ENCODE data around the gene RAB7A. TPM values are rescaled to one million over a fixed set of nuclear protein-coding genes. Genes with fewer than 3 reads are reported as not detected.
A peak's percentile ranks its signal among the peaks of the same experiment; 100 is the strongest.

Gene RAB7A
- total and polyA plus RNA-seq, 2 of the 4 experiments (the other 2 are of a cell fraction): 57.0 to 240 TPM

GRCh38 chr3:128794067-128794768 lies 68.2 kb downstream of the RAB7A start:
- DNase-seq (peak; percentile 86), ATAC-seq (ENCODE audit: low read depth) (peak; percentile 68)
- in situ Hi-C loops (cut with MboI; ENCODE audit: low sequenced_read_pairs): no loop called here
- H3K36me3 ChIP-seq (ENCODE audit: control insufficient read depth, insufficient read depth, low read length): peaks cover 22% of the 10 kb centered on the region
- no TSS peak for BruUV-seq (replicated peaks)
- H2BK120ac ChIP-seq (ENCODE audit: low read depth, low read length): no peak overlapping the region
- no peak overlapping the region for H3K27ac ChIP-seq (ENCODE audit: insufficient read depth, low read length)
- POLR2A ChIA-PET (ENCODE audit: unreplicated experiment): no interaction called here
- no peak overlapping the region for H2BK15ac ChIP-seq (ENCODE audit: low read depth, low read length)
- H4K20me1 ChIP-seq (ENCODE audit: insufficient read depth, low read length): peaks cover 54% of the 10 kb centered on the region
- dilution Hi-C loops (cut with HindIII; ENCODE audit: low sequenced_read_pairs, unreplicated experiment): no loop called here
- intact Hi-C loops (cut with micrococcal nuclease): loop anchor here (10.0 kb wide), 1 partner anchor 169 kb away; no protein-coding TSS in a partner anchor
- H2BK5ac ChIP-seq (ENCODE audit: low read depth, low read length, poor library complexity, severe bottlenecking): no peak overlapping the region
- H4K8ac ChIP-seq (ENCODE audit: low read depth in 2 of 2, low read length in 2 of 2): no peak overlapping the region
- no peak overlapping the region for H3K56ac ChIP-seq (ENCODE audit: extremely low read depth, insufficient read depth, low read length)
- no peak overlapping the region for H2AFZ ChIP-seq (replicated peaks; ENCODE audit: low read length, poor library complexity)
- no peak overlapping the region for H3K4ac ChIP-seq (ENCODE audit: low read depth, low read length)
- H3K79me1 ChIP-seq (ENCODE audit: low read depth in 1 of 2, low read length in 2 of 2): peaks cover 32 to 75% of the 10 kb centered on the region in 2 experiments
- H3K14ac ChIP-seq (replicated peaks; ENCODE audit: low read depth, low read length): no peak overlapping the region
- H3K23ac ChIP-seq (ENCODE audit: low read depth, low read length): no peak overlapping the region
- H3K4me2 ChIP-seq (ENCODE audit: low read depth, low read length): peak overlapping the region; percentile 7; the same call in 1 of the 2 replicates
- H3K4me1 ChIP-seq (ENCODE audit: control insufficient read depth, insufficient read depth, low read length): peaks cover 6% of the 10 kb centered on the region
- H4K91ac ChIP-seq (ENCODE audit: insufficient read depth, low read depth, low read length): no peak overlapping the region
- TF ChIP-seq USF2 (IDR thresholded peaks at IDR 0.05; ENCODE audit: low read depth, low read length) (no peak), MXI1 (IDR thresholded peaks at IDR 0.05; ENCODE audit: borderline replicate concordance, low read depth, low read length) (peak; percentile 34; the same call in 1 of the 2 replicates)
- H4K5ac ChIP-seq (ENCODE audit: low read depth, low read length): no peak overlapping the region
- no peaks in the 10 kb centered on the region for H3K9me3 ChIP-seq (ENCODE audit: control insufficient read depth, insufficient read depth, low read length)
- H3K27me3 ChIP-seq (ENCODE audit: control insufficient read depth, insufficient read depth, low read length): no peaks in the 10 kb centered on the region
- no peak overlapping the region for H2AK9ac ChIP-seq (replicated peaks; ENCODE audit: low read depth, low read length, poor library complexity)
- WGBS, 2 experiments (ENCODE audit: extremely low coverage in 2 of 2, insufficient read length in 1 of 2): 80% methylated on average over 1 of the region's 2 CpGs; no CpG with 5 or more reads in 1 of the 2 experiments
- peaks cover 16% of the 10 kb centered on the region for H3K9me1 ChIP-seq (ENCODE audit: insufficient read depth, low read length)
- H3K9ac ChIP-seq (ENCODE audit: low read depth, low read length): no peak overlapping the region
- CTCF ChIA-PET: interaction anchor here (0.6 to 5.1 kb wide), 6 partner anchors 15 to 174 kb away, joined by 3 to 36 read pairs (median 4); no protein-coding TSS in a partner anchor
- no peak overlapping the region for H2BK20ac ChIP-seq (ENCODE audit: low read depth, low read length)
- no peak overlapping the region for H3K18ac ChIP-seq (ENCODE audit: low read depth, low read length)
- no peak overlapping the region for H3K4me3 ChIP-seq (ENCODE audit: insufficient read depth, low read depth, low read length)
- no peak overlapping the region for H2AK5ac ChIP-seq (ENCODE audit: low read depth, low read length)
